Calu3 (cell line): Measurements from ENCODE around the gene CROCC. TPM values are rescaled to one million over a fixed set of nuclear protein-coding genes. Genes with fewer than 3 reads are reported as not detected.

Source experiments
- BruUV-seq: library from RNA; stranded (reverse); fragments of 400-500 nt; replicated peaks from 2 replicates; lab custom pipeline; 2021; lab: Mats Ljungman, UMichigan
- CTCF ChIA-PET: fragments of 300-600 bp; sonication (Branson Sonifier 250); formaldehyde crosslinking; loops from one replicate; lab custom pipeline; 2022; ENCODE audit warnings: antibody characterized with exemption; lab: Charles Lee
- DNase-seq: peaks from one replicate; pipeline ENCODE4 v3.0.0; 2022
- H3K27ac Mint-ChIP-seq: one replicate; pipeline ENCODE4 v1.8.0; 2022; ENCODE audit warnings: mixed read lengths; ENCODE audit not compliant: unreplicated experiment
- H3K27me3 Mint-ChIP-seq: one replicate; pipeline ENCODE4 v1.8.0; 2022; ENCODE audit warnings: mixed read lengths; ENCODE audit not compliant: unreplicated experiment
- H3K36me3 Mint-ChIP-seq: one replicate; pipeline ENCODE4 v1.8.0; 2022; ENCODE audit warnings: mild to moderate bottlenecking, moderate library complexity, mixed read lengths; ENCODE audit not compliant: insufficient read depth, unreplicated experiment
- H3K4me1 Mint-ChIP-seq: one replicate; pipeline ENCODE4 v1.8.0; 2022; ENCODE audit warnings: mild to moderate bottlenecking, low read depth, mixed read lengths; ENCODE audit not compliant: unreplicated experiment
- H3K4me3 Mint-ChIP-seq: one replicate; pipeline ENCODE4 v1.8.0; 2022; ENCODE audit warnings: mild to moderate bottlenecking, low read depth, moderate library complexity, mixed read lengths; ENCODE audit not compliant: unreplicated experiment
- H3K9me3 Mint-ChIP-seq: one replicate; pipeline ENCODE4 v1.8.0; 2022; ENCODE audit warnings: low read depth, mixed read lengths; ENCODE audit not compliant: unreplicated experiment
- CTCF ChIP-seq: fragments of 200-600 bp; IDR thresholded peaks from one replicate; pipeline ENCODE4 v1.8.0; 2022; ENCODE audit warnings: antibody characterized with exemption; ENCODE audit not compliant: unreplicated experiment
- intact Hi-C: fragments of 100-400 bp; cut with micrococcal nuclease; formaldehyde crosslinking; loops from one replicate; pipeline ENCODE4 v1.10.0; 2022; ENCODE audit not compliant: unreplicated experiment
- total RNA-seq: library from RNA; stranded (reverse); gene quantifications from 2 replicates; pipeline ENCODE4 v1.2.3, GENCODE V29; 2022

Gene CROCC
- total RNA-seq, 1 experiment from 2014 or later: 12.0 TPM

- Mint-ChIP-seq H3K27ac (no peak overlapping the region), H3K4me1 (no peaks in the 10 kb centered on the region), H3K4me3 (no peak overlapping the region), H3K36me3 (peaks cover 12% of the 10 kb centered on the region), H3K27me3 (no peaks in the 10 kb centered on the region), H3K9me3 (no peaks in the 10 kb centered on the region)
- CTCF ChIA-PET: interaction anchor here (0.6 kb wide), 1 partner anchor 778 kb away, joined by 6 read pairs; no protein-coding TSS in a partner anchor
- intact Hi-C loops: no loop called here
- TF ChIP-seq CTCF: no peak
- DNase-seq: no peak
- no TSS peak for BruUV-seq
Observed at GRCh38 chr1:16996845-16997244, 75.1 kb downstream of the CROCC start.

GRCh38 chr1:16998589-16998988 lies 76.9 kb downstream of the CROCC start:
- CTCF ChIA-PET: no interaction called here
- TF ChIP-seq CTCF: no peak
- no peak for DNase-seq
- intact Hi-C loops: no loop called here
- Mint-ChIP-seq H3K27me3 (no peaks in the 10 kb centered on the region), H3K27ac (no peak overlapping the region), H3K36me3 (peaks cover 14% of the 10 kb centered on the region), H3K4me1 (no peaks in the 10 kb centered on the region), H3K4me3 (no peak overlapping the region), H3K9me3 (no peaks in the 10 kb centered on the region)
- no TSS peak for BruUV-seq

GRCh38 chr1:16999863-17000262 lies 78.1 kb downstream of the CROCC start:
- H3K9me3 Mint-ChIP-seq: no peaks in the 10 kb centered on the region
- H3K27me3 Mint-ChIP-seq: no peaks in the 10 kb centered on the region
- no peak overlapping the region for H3K27ac Mint-ChIP-seq
- H3K36me3 Mint-ChIP-seq: peaks cover 14% of the 10 kb centered on the region
- no peaks in the 10 kb centered on the region for H3K4me1 Mint-ChIP-seq
- no TSS peak for BruUV-seq
- no peak for DNase-seq
- CTCF ChIA-PET: no interaction called here
- H3K4me3 Mint-ChIP-seq: no peak overlapping the region
- TF ChIP-seq CTCF: peak; percentile 8
- intact Hi-C loops: no loop called here

- Mint-ChIP-seq H3K4me1 (no peaks in the 10 kb centered on the region), H3K36me3 (peaks cover 6% of the 10 kb centered on the region), H3K9me3 (no peaks in the 10 kb centered on the region), H3K4me3 (no peak overlapping the region), H3K27ac (no peak overlapping the region), H3K27me3 (no peaks in the 10 kb centered on the region)
- no peak for TF ChIP-seq CTCF
- BruUV-seq: no TSS peak
- CTCF ChIA-PET: no interaction called here
- intact Hi-C loops: no loop called here
- DNase-seq: no peak
Observed at GRCh38 chr1:17001760-17002523, 80.2 kb downstream of the CROCC start.
